ENCODE measurements around the gene DDX54. TPM values are rescaled to one million over a fixed set of nuclear protein-coding genes. Genes with fewer than 3 reads are reported as not detected.

DDX54 gene
- total RNA-seq, 1 experiment from 2014 or later = 83.0 TPM

GRCh38 chr12:113145720-113146551 is 39.3 kb downstream of the DDX54 start:
- Histone ChIP-seq H2BK12ac (ENCODE audit: insufficient read length, low read depth, low read length) (no peak overlapping the region), H2BK15ac (ENCODE audit: low read depth, low read length) (no peak overlapping the region), H3K9me3 (ENCODE audit: control insufficient read depth, low read depth, low read length) (no peaks in the 10 kb centered on the region), H3K27ac (ENCODE audit: insufficient read length, low read depth, low read length) (no peak overlapping the region), H3K27me3 (ENCODE audit: insufficient read depth, low read length) (no peaks in the 10 kb centered on the region; the same call in 1 of the 2 replicates), H2BK20ac (ENCODE audit: low read depth, low read length, poor library complexity, severe bottlenecking) (no peak overlapping the region), H3K4me1 (ENCODE audit: insufficient read depth, low read length) (peaks cover 2% of the 10 kb centered on the region; the same call in 1 of the 2 replicates), H3K23me2 (ENCODE audit: insufficient read length, low read depth, low read length, poor library complexity, severe bottlenecking) (peaks cover 4% of the 10 kb centered on the region), H4K20me1 (ENCODE audit: control insufficient read depth, insufficient read depth, insufficient read length) (no peaks in the 10 kb centered on the region), H2AFZ (ENCODE audit: low read length) (no peak overlapping the region), H4K5ac (ENCODE audit: insufficient read length, low read depth, low read length) (no peak overlapping the region), H3K18ac (ENCODE audit: insufficient read length, low read depth, low read length) (no peak overlapping the region), H3K9ac (ENCODE audit: extremely low read depth, insufficient read length, low read length) (no peak overlapping the region), H2BK5ac (ENCODE audit: insufficient read length, low read length) (no peak overlapping the region), H2BK120ac (ENCODE audit: low read depth, low read length, poor library complexity, severe bottlenecking) (no peak overlapping the region), H3T11ph (ENCODE audit: low read length) (no peak overlapping the region), H3K56ac (ENCODE audit: insufficient read length, low read depth, low read length) (no peak overlapping the region), H3K79me2 (ENCODE audit: insufficient read depth, low read length) (no peaks in the 10 kb centered on the region), H3K14ac (ENCODE audit: insufficient read depth, low read length) (no peak overlapping the region), H4K91ac (ENCODE audit: insufficient read length, low read depth, low read length) (no peak overlapping the region), H4K8ac (replicated peaks; ENCODE audit: insufficient read length, low read depth, low read length) (no peak overlapping the region), H3K4ac (ENCODE audit: low read depth, low read length) (no peak overlapping the region), H3K4me2 (ENCODE audit: insufficient read depth, insufficient read length, low read length) (no peak overlapping the region), H3K23ac (ENCODE audit: insufficient read length, low read depth, low read length) (no peak overlapping the region), H3K79me1 (ENCODE audit: insufficient read depth, low read depth, low read length, poor library complexity, severe bottlenecking) (no peaks in the 10 kb centered on the region), H2AK5ac (ENCODE audit: insufficient read length, low read length) (no peak overlapping the region)
- no peaks in the 10 kb centered on the region; a peak in 3 of 7 replicates for H3K36me3 Mint-ChIP-seq (ENCODE audit: insufficient read depth in 1 of 3, low read depth in 3 of 3)
- TF ChIP-seq CTCF (conservative IDR thresholded peaks at IDR 0.05) = no peak
- H3K4me1 Mint-ChIP-seq = peaks cover 15 to 29% of the 10 kb centered on the region in 2 experiments
- WGBS (ENCODE audit: extremely low coverage, insufficient read length, low lambda C conversion rate) = no CpG with 5 or more reads among the region's 12 CpGs
- H3K9me3 Mint-ChIP-seq = peaks cover 6% of the 10 kb centered on the region in 2 experiments; a peak in 4 of 5 replicates
- H3K27me3 Mint-ChIP-seq (ENCODE audit: low read depth) = peaks cover 17% of the 10 kb centered on the region
- no peak for DNase-seq
- H3K4me3 Mint-ChIP-seq = no peak overlapping the region
- H3K27ac Mint-ChIP-seq = no peak overlapping the region
